Measurements from ENCODE around the gene STXBP6.

Gene STXBP6

GRCh38 chr14:24888532-24888931 lies 161.4 kb downstream of the STXBP6 start:
- no peaks in the 10 kb centered on the region for H3K27me3 Mint-ChIP-seq (ENCODE audit: low read depth)
- H3K4me1 Mint-ChIP-seq: no peaks in the 10 kb centered on the region
- no peaks in the 10 kb centered on the region for H3K36me3 Mint-ChIP-seq (ENCODE audit: low read depth)
- peaks cover 21% of the 10 kb centered on the region for H3K9me3 Mint-ChIP-seq
- no peak for TF ChIP-seq CTCF (IDR thresholded peaks at IDR 0.05; ENCODE audit: unreplicated experiment in 3 of 3)
- no peak overlapping the region for H3K4me3 Mint-ChIP-seq
- no peak overlapping the region for H3K27ac Mint-ChIP-seq

GRCh38 chr14:24887623-24888304 lies 162.2 kb downstream of the STXBP6 start:
- Mint-ChIP-seq H3K36me3 (ENCODE audit: low read depth) (no peaks in the 10 kb centered on the region), H3K4me3 (no peak overlapping the region), H3K9me3 (peaks cover 21% of the 10 kb centered on the region), H3K27ac (no peak overlapping the region), H3K4me1 (no peaks in the 10 kb centered on the region), H3K27me3 (ENCODE audit: low read depth) (no peaks in the 10 kb centered on the region)
- no peak for TF ChIP-seq CTCF (IDR thresholded peaks at IDR 0.05; ENCODE audit: unreplicated experiment in 3 of 3)

DNA sequence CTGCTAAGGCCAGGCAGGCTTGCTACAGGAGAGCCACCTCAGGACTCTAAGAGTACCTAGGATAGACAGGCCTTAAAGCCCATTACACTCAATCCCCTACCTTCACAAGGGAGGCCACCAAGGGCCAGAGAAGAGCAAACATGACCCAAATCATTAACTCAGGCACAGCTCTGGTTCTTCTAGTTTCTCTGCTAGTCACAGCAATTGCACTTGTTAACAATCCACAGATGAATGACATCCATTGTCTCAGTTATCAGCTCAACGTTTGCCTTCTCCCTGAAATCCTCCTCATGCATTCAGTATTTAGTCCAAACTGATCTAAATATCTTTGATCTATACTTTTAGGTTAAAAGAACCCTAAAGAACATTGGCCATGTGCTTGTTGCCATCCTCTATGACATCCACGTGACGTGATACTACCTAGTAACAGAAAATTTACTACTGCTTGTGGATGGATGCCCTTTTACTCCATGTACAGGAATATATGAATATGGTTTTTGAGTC lies 164.5 kb downstream of the STXBP6 start:
- Mint-ChIP-seq H3K4me3 (no peak overlapping the region), H3K9me3 (peaks cover 10% of the 10 kb centered on the region), H3K27me3 (ENCODE audit: low read depth) (no peaks in the 10 kb centered on the region), H3K36me3 (ENCODE audit: low read depth) (no peaks in the 10 kb centered on the region), H3K4me1 (peaks cover 18% of the 10 kb centered on the region), H3K27ac (no peak overlapping the region)
- TF ChIP-seq CTCF (IDR thresholded peaks at IDR 0.05; ENCODE audit: unreplicated experiment in 3 of 3): no peak

- H3K9me3 Mint-ChIP-seq: peaks cover 3% of the 10 kb centered on the region
- TF ChIP-seq CTCF (IDR thresholded peaks at IDR 0.05; ENCODE audit: unreplicated experiment in 3 of 3): no peak
- H3K4me1 Mint-ChIP-seq: peaks cover 20% of the 10 kb centered on the region
- H3K36me3 Mint-ChIP-seq (ENCODE audit: low read depth): no peaks in the 10 kb centered on the region
- no peak overlapping the region for H3K4me3 Mint-ChIP-seq
- H3K27me3 Mint-ChIP-seq (ENCODE audit: low read depth): no peaks in the 10 kb centered on the region
- no peak overlapping the region for H3K27ac Mint-ChIP-seq
Observed at GRCh38 chr14:24883576-24883975, 166.4 kb downstream of the STXBP6 start.

DNA sequence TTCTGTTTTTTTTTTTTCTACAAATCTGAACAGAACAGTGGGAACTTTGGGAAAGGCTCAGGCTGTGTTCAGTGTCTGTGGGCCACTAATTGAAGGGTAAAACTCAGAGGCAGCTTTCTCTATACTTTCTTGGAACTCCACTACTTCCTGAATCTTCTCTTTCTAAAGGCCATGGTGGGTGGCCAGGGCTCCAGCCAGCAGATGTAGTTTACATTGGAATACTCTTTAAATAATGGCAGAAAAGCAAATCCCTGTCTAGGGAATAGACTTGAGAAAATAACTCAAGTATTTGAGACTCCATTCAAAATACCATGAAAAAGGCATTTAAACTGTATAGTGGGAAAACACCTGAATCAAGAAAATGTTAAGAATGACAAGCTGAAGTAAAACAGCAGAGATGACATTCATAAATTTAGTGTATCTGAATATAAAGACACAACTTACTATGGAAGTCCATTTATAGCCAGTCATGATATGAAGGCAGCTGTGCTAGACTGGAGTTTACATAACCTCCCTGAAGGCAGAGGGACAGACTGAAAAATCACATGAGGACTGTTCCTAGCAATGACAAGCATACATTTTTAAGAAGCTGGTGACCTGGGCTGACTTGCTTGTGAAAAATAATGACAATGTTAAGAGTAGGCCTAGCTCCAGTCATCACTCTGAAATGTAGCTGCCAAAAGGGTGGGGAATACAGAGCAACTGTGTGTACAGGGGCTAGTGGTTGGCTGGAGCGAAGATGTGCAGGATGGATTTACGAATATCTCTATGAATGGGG lies 168.6 kb downstream of the STXBP6 start:
- H3K9me3 Mint-ChIP-seq: no peaks in the 10 kb centered on the region
- H3K27me3 Mint-ChIP-seq (ENCODE audit: low read depth): no peaks in the 10 kb centered on the region
- H3K4me1 Mint-ChIP-seq: peaks cover 33% of the 10 kb centered on the region
- H3K27ac Mint-ChIP-seq: peak overlapping the region in 2 of 3 experiments; percentile 43 to 76
- TF ChIP-seq CTCF (IDR thresholded peaks at IDR 0.05; ENCODE audit: unreplicated experiment in 3 of 3): no peak
- H3K4me3 Mint-ChIP-seq: no peak overlapping the region
- H3K36me3 Mint-ChIP-seq (ENCODE audit: low read depth): no peaks in the 10 kb centered on the region
